ENCODE measurements around the gene PDLIM5.
"Not testable (repeated sequence)": the region's sequence is repeated elsewhere in the genome, so short reads cannot be mapped to it uniquely, and the experiment has no call there.

Gene PDLIM5, protein sequence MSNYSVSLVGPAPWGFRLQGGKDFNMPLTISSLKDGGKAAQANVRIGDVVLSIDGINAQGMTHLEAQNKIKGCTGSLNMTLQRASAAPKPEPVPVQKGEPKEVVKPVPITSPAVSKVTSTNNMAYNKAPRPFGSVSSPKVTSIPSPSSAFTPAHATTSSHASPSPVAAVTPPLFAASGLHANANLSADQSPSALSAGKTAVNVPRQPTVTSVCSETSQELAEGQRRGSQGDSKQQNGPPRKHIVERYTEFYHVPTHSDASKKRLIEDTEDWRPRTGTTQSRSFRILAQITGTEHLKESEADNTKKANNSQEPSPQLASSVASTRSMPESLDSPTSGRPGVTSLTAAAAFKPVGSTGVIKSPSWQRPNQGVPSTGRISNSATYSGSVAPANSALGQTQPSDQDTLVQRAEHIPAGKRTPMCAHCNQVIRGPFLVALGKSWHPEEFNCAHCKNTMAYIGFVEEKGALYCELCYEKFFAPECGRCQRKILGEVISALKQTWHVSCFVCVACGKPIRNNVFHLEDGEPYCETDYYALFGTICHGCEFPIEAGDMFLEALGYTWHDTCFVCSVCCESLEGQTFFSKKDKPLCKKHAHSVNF

GRCh38 chr4:94451695-94452475, at the start of gene PDLIM5:
PDLIM5 (plus strand) TSS chr4:94451942; CDS start chr4:94455289, 3,347 bp downstream.
- peak; percentile 94 for DNase-seq (ENCODE audit: low spot score)

DNA sequence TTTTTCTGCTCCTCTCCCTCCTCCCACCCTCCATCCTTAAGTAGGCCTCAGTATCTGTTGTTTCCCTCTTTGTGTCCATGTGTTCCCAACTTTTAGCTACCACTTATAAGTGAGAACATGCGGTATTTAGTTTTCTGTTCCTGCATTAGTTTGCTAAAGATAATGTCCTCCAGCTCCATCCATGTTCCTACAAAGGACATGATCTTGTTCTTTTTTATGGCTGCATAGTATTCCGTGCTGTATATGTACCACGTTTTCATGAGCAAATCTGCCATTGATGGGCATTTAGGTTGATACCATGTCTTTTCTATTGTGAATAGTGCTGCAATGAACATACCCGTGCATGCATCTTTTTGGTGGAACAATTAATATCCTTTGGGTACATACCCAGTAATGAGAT, 49.3 kb upstream of the PDLIM5 start:
- DNase-seq (ENCODE audit: low spot score) = not testable (repeated sequence)

DNA sequence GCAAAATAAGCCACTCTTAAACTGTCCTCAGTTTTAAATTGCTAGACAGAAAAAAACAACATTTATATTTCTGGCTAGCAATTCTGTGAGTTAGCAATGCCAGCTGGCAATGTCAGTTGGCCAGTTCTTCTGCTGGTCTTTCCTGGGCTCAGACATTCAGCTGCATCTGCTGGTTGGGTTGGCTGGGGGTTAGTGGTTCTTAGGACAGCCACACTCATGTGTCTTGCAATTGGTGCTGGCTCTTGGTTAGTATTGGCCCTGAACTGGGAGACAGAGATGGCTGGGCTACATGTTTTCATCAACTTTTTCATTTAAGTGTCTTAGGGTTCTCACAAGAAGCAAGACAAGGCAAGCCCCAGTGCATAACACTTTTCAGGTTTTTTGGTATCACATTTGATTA, 48.0 kb upstream of the PDLIM5 start:
- DNase-seq (ENCODE audit: low spot score) = no peak

DNA sequence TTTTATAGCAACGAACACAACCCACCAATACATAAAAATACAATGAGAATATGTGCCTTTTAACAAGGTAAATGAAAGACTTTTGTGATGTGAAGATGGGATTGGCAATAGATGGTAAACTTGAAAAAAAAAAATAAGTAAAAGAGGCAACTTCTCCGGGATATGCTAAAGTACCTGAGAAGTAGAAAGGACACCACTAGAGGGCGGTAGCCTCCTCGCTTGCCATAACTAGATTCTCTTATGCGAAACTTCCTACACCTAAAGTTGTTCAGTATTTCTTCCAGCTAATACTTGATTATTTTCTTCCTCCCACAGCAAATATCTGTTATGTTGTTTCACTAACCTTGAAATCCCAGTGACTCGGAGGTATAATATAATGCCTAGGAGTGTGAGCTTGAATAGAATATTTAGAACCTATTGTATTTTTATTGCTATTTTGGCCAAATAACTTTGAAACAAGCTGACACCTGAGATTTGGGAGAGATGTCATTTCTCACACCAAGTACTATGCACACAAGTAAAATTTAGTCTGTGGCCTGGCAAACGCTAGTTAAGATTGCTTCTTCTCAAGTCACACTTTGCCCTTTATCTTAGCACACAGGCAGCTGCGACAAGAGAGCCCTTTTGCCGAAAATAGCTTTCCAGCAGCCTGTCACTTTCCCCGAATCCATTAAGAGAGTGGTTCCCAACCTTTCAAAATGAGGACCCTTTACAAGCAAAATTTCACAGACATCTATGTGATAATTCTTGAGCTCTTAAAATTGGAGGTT, 44.9 kb upstream of the PDLIM5 start:
- peak; percentile 77 for DNase-seq (ENCODE audit: low spot score)

GRCh38 chr4:94407846-94408245, 43.9 kb upstream of the PDLIM5 start:
- DNase-seq (ENCODE audit: low spot score) = no peak

- DNase-seq (ENCODE audit: low spot score) = peak; percentile 66
These were observed 43.0 kb upstream of the PDLIM5 start for GRCh38 chr4:94408549-94409374.

GRCh38 chr4:94409375-94409679, 42.4 kb upstream of the PDLIM5 start:
- no peak for DNase-seq (ENCODE audit: low spot score)

GRCh38 chr4:94409962-94410361, 41.8 kb upstream of the PDLIM5 start:
- DNase-seq (ENCODE audit: low spot score) = no peak

DNA sequence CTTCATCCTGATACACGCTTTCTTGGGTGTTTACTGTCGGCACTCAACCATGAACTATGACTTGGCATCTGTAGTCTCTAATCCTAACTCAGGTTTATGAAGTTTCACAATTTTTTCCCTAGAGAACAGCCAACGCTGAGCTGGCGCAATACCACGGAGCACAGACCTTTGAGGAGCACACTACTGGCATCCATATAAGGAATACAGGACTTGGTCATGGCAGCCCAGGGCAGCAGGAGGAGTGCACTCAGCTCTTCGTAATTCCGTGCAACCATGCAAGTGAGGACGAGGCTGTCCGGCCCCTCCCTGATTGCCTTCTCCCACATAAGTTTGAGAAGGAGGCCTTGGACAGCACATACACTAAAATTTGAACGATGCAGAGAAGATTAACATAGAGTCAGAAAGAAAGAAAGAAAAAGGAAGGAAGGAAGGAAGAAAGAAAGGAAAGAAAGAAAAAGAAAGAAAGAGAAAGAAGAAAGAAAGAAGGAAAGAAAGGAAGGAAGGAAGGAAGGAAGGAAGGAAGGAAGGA, 41.0 kb upstream of the PDLIM5 start:
- no peak for DNase-seq (ENCODE audit: low spot score)

GRCh38 chr4:94411296-94411695, 40.4 kb upstream of the PDLIM5 start:
- no peak for DNase-seq (ENCODE audit: low spot score)

- no peak for DNase-seq (ENCODE audit: low spot score)
These were observed 39.6 kb upstream of the PDLIM5 start for GRCh38 chr4:94412019-94412657.

- no peak for DNase-seq (ENCODE audit: low spot score)
These were observed 39.1 kb upstream of the PDLIM5 start for GRCh38 chr4:94412658-94413038.

GRCh38 chr4:94413085-94413840, 38.5 kb upstream of the PDLIM5 start:
- no peak for DNase-seq (ENCODE audit: low spot score)

GRCh38 chr4:94414907-94415306, 36.8 kb upstream of the PDLIM5 start:
- no peak for DNase-seq (ENCODE audit: low spot score)

- no peak for DNase-seq (ENCODE audit: low spot score)
These were observed 36.3 kb upstream of the PDLIM5 start for GRCh38 chr4:94415448-94415847.

DNA sequence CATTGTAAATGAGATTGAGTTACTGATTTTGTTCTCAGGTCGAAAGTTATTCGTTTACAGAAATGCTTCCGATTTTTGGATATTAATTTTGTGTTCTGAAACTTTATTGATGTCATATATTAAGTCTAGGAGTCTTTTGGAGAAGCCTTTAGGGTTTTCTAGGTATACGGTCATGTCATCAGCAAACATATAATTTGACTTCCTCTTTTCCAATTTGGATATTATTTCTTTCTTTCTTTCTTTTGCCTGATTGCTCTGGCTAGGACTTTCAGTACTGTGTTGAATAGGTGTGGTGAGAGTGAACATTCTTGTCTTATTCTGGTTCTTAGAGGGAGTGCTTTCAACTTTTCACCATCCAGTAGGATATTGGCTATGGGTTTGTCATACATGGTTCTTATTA, 35.4 kb upstream of the PDLIM5 start:
- DNase-seq (ENCODE audit: low spot score) = no peak

GRCh38 chr4:94416981-94417380, 34.8 kb upstream of the PDLIM5 start:
- no peak for DNase-seq (ENCODE audit: low spot score)

GRCh38 chr4:94419549-94419948, 32.2 kb upstream of the PDLIM5 start:
- DNase-seq (ENCODE audit: low spot score) = no peak

GRCh38 chr4:94419956-94420355, 31.8 kb upstream of the PDLIM5 start:
- no peak for DNase-seq (ENCODE audit: low spot score)

DNA sequence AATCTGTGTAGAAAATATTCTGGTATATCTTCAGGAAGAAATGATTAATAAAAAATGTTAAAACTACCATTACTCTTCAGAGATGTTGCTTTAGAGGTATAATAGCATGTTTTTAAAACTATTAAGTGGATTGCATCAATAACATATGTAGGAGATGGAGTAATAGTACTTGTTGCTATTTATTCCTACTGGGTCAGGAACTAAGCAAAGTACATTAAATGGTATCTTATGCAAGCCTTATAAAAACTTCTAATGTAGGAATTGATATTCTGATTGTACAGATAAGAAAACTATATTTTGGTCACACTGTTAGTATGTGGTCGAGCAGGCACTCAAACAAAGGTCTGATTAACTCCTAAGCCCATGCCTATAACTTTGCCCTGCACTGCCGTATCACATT, 31.4 kb upstream of the PDLIM5 start:
- DNase-seq (ENCODE audit: low spot score) = no peak
